PC-9 (cell line): ENCODE data around the gene SRP19. TPM values are rescaled to one million over a fixed set of nuclear protein-coding genes. Genes with fewer than 3 reads are reported as not detected.
A peak's percentile ranks its signal among the peaks of the same experiment; 100 is the strongest.

Experiments
- BruUV-seq: library from RNA; stranded (reverse); fragments of 400-500 nt; replicated peaks from 2 replicates; lab custom pipeline; 2021; lab: Mats Ljungman, UMichigan
- CTCF ChIA-PET: fragments of 300-600 bp; sonication (Branson Sonifier 250); formaldehyde crosslinking; loops from one replicate; lab custom pipeline; 2022; ENCODE audit warnings: antibody characterized with exemption; lab: Charles Lee
- POLR2A ChIA-PET: fragments of 300-600 bp; sonication (Branson Sonifier 250); formaldehyde crosslinking; loops from one replicate; lab custom pipeline; 2022; ENCODE audit warnings: antibody characterized with exemption; ENCODE audit not compliant: unreplicated experiment; lab: Charles Lee
- DNase-seq, 2 experiments: peaks; one replicate each; pipeline versions ENCODE4 v3.0.0 to v3.0.0-alpha.2; 2015 to 2022; ENCODE audit warnings: mixed read lengths in 1 of 2
- H2AFZ ChIP-seq: fragments of 200-600 bp; sonication (generic); 2 replicates; pipeline ENCODE4 v1.8.1; 2017; ENCODE audit warnings: antibody characterized with exemption
- H3F3A ChIP-seq: fragments of 200-600 bp; sonication (generic); 2 replicates; pipeline ENCODE4 v1.8.1; 2017; ENCODE audit warnings: antibody characterized with exemption, mild to moderate bottlenecking, low read depth; ENCODE audit not compliant: insufficient read depth
- H3K27ac ChIP-seq: fragments of 200-600 bp; sonication (generic); 2 replicates; pipeline ENCODE4 v1.6.1; 2016; ENCODE audit warnings: mixed run types
- H3K27me3 ChIP-seq: fragments of 200-600 bp; sonication (generic); 2 replicates; pipeline ENCODE4 v1.6.1; 2016; ENCODE audit warnings: low read depth, mixed run types; ENCODE audit not compliant: insufficient read depth
- H3K36me3 ChIP-seq: fragments of 200-600 bp; sonication (generic); 2 replicates; pipeline ENCODE4 v1.6.1; 2016; ENCODE audit warnings: low read depth, mixed run types
- H3K4me1 ChIP-seq: fragments of 200-600 bp; sonication (generic); replicated peaks from 2 replicates; pipeline ENCODE4 v1.6.1; 2016; ENCODE audit warnings: mixed run types; ENCODE audit not compliant: insufficient read depth
- H3K4me2 ChIP-seq: fragments of 200-600 bp; sonication (generic); 2 replicates; pipeline ENCODE4 v1.6.1; 2017; ENCODE audit warnings: mixed run types
- H3K4me3 ChIP-seq: fragments of 200-600 bp; sonication (generic); 2 replicates; pipeline ENCODE4 v1.6.1; 2016; ENCODE audit warnings: mixed run types
- H3K79me2 ChIP-seq: fragments of 200-600 bp; sonication (generic); 2 replicates; pipeline ENCODE4 v1.6.1; 2017; ENCODE audit warnings: low read depth, mixed run types
- H3K9me2 ChIP-seq: fragments of 200-600 bp; sonication (generic); 2 replicates; pipeline ENCODE4 v1.8.1; 2017; ENCODE audit warnings: mild to moderate bottlenecking; ENCODE audit not compliant: insufficient read depth
- H3K9me3 ChIP-seq: fragments of 200-600 bp; sonication (generic); 2 replicates; pipeline ENCODE4 v1.8.1; 2016; ENCODE audit warnings: low read depth; ENCODE audit not compliant: insufficient read depth
- H4K20me1 ChIP-seq: fragments of 200-600 bp; sonication (generic); 2 replicates; pipeline ENCODE4 v1.8.1; 2017; ENCODE audit not compliant: insufficient read depth
- EZH2 ChIP-seq: fragments of 200-600 bp; sonication (generic); IDR thresholded peaks from 2 replicates; pipeline ENCODE4 v1.8.0; 2017; ENCODE audit warnings: antibody characterized with exemption, low read depth
- intact Hi-C: fragments of 100-400 bp; cut with micrococcal nuclease; formaldehyde crosslinking; loops from one replicate; pipeline ENCODE4 v1.10.0; 2022; ENCODE audit not compliant: unreplicated experiment
- total RNA-seq: library from RNA; stranded (reverse); gene quantifications from 2 replicates; pipeline ENCODE4 v1.2.3, GENCODE V29; 2021
- TF ChIP-seq, protein P1 (sequence below): fragments of 200-600 bp; sonication (generic); conservative IDR thresholded peaks from 2 replicates; pipeline ENCODE4 v1.6.1; 2017; ENCODE audit warnings: mixed run types, antibody characterized with exemption, mild to moderate bottlenecking, moderate library complexity

The SRP19 gene
- total RNA-seq, 1 experiment from 2014 or later = 34.4 TPM

GRCh38 chr5:112876362-112876761 lies 15.3 kb downstream of the SRP19 start:
- H3K4me3 ChIP-seq = no peak overlapping the region
- H3K36me3 ChIP-seq = 0 out of 2 replicates have a peak, but pooled peaks cover 8% of the 10 kb centered on the region
- POLR2A ChIA-PET = no interaction called here
- no peaks in the 10 kb centered on the region for H3K27me3 ChIP-seq
- no peaks in the 10 kb centered on the region for H3K9me3 ChIP-seq
- CTCF ChIA-PET = no interaction called here
- peaks cover 26% of the 10 kb centered on the region for H3K4me1 ChIP-seq
- peaks cover 5% of the 10 kb centered on the region; the same call in 1 of the 2 replicates for H3K79me2 ChIP-seq
- no peak overlapping the region for H3K4me2 ChIP-seq
- peaks cover 21% of the 10 kb centered on the region; the same call in 1 of the 2 replicates for H3F3A ChIP-seq
- BruUV-seq = no TSS peak
- H3K9me2 ChIP-seq = no peaks in the 10 kb centered on the region
- no peak overlapping the region for H3K27ac ChIP-seq
- no peak overlapping the region for H2AFZ ChIP-seq
- DNase-seq = no peak
- 0 out of 2 replicates have a peak, but pooled peaks cover 5% of the 10 kb centered on the region for H4K20me1 ChIP-seq
- TF ChIP-seq EZH2 = no peak
- TF ChIP-seq, protein P1, sequence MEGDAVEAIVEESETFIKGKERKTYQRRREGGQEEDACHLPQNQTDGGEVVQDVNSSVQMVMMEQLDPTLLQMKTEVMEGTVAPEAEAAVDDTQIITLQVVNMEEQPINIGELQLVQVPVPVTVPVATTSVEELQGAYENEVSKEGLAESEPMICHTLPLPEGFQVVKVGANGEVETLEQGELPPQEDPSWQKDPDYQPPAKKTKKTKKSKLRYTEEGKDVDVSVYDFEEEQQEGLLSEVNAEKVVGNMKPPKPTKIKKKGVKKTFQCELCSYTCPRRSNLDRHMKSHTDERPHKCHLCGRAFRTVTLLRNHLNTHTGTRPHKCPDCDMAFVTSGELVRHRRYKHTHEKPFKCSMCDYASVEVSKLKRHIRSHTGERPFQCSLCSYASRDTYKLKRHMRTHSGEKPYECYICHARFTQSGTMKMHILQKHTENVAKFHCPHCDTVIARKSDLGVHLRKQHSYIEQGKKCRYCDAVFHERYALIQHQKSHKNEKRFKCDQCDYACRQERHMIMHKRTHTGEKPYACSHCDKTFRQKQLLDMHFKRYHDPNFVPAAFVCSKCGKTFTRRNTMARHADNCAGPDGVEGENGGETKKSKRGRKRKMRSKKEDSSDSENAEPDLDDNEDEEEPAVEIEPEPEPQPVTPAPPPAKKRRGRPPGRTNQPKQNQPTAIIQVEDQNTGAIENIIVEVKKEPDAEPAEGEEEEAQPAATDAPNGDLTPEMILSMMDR = no peak
- intact Hi-C loops = loop anchor here (5.0 kb wide), 3 partner anchors 81 to 649 kb away; partner anchors contain the start of gene DCP2

- Histone ChIP-seq H4K20me1 (0 out of 2 replicates have a peak, but pooled peaks cover 5% of the 10 kb centered on the region), H3K4me3 (no peak overlapping the region; the same call in 1 of the 2 replicates), H3K36me3 (0 out of 2 replicates have a peak, but pooled peaks cover 8% of the 10 kb centered on the region), H3K27me3 (no peaks in the 10 kb centered on the region), H3K27ac (peak overlapping the region; percentile 48), H3K4me1 (peaks cover 26% of the 10 kb centered on the region), H3K9me3 (no peaks in the 10 kb centered on the region), H3K9me2 (no peaks in the 10 kb centered on the region), H3F3A (peaks cover 21% of the 10 kb centered on the region; the same call in 1 of the 2 replicates), H2AFZ (no peak overlapping the region), H3K4me2 (peak overlapping the region; percentile 54), H3K79me2 (peaks cover 5% of the 10 kb centered on the region; the same call in 1 of the 2 replicates)
- ChIA-PET POLR2A (interaction anchor here (0.6 to 0.9 kb wide), 3 partner anchors 98 to 169 kb away, joined by 3 to 11 read pairs (median 10); no protein-coding TSS in a partner anchor), CTCF (no interaction called here)
- TSS peak; percentile 37 for BruUV-seq
- TF ChIP-seq EZH2 = no peak
- TF ChIP-seq, protein P1 = no peak
- no peak for DNase-seq
- intact Hi-C loops = loop anchor here (5.0 kb wide), 3 partner anchors 79 to 651 kb away; partner anchors contain the start of gene DCP2
Measured at GRCh38 chr5:112878101-112878500, 17.0 kb downstream of the SRP19 start.

DNA sequence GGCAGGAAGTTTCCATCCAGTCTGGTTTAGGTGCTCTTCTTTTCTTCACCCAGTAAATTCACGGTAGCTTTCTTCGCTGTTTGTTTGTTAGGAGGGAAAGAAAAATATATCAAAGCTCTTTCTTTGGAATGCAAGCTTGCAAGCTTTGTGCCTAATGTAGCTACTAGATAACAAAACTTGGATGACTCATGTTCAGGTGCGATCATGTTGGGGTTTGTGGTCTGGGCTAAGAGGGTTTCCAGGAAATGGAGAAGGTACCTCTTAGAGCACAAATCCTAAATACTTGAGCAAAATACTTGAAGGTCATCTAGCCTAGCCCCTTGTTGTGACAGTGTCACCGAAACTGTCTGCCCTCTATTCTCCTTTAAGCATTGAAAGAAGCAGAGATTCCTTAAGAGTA lies 17.7 kb downstream of the SRP19 start:
- Histone ChIP-seq H4K20me1 (0 out of 2 replicates have a peak, but pooled peaks cover 5% of the 10 kb centered on the region), H3K4me2 (peak overlapping the region; percentile 54), H3K9me3 (no peaks in the 10 kb centered on the region), H3K36me3 (0 out of 2 replicates have a peak, but pooled peaks cover 8% of the 10 kb centered on the region), H2AFZ (no peak overlapping the region), H3K27me3 (no peaks in the 10 kb centered on the region), H3K4me1 (peaks cover 26% of the 10 kb centered on the region), H3F3A (peaks cover 21% of the 10 kb centered on the region; the same call in 1 of the 2 replicates), H3K27ac (peak overlapping the region; percentile 48), H3K9me2 (no peaks in the 10 kb centered on the region), H3K4me3 (no peak overlapping the region; the same call in 1 of the 2 replicates), H3K79me2 (peaks cover 5% of the 10 kb centered on the region; the same call in 1 of the 2 replicates)
- POLR2A ChIA-PET = interaction anchor here (0.6 to 0.9 kb wide), 5 partner anchors 37 to 168 kb away, joined by 3 to 11 read pairs (median 5); no protein-coding TSS in a partner anchor
- TF ChIP-seq EZH2 = no peak
- BruUV-seq = no TSS peak
- intact Hi-C loops = loop anchor here (5.0 kb wide), 3 partner anchors 79 to 651 kb away; partner anchors contain the start of gene DCP2
- CTCF ChIA-PET = no interaction called here
- DNase-seq = peak; percentile 43 to 90
